ENCODE results near the gene ROBO1. TPM values are rescaled to one million over a fixed set of nuclear protein-coding genes. Genes with fewer than 3 reads are reported as not detected.

ROBO1 gene
- polyA plus RNA-seq, 1 donor (not counting 4 experiments of a cell fraction or from before 2014, with no cell fraction given) = 27.1 TPM

- H3K36me3 ChIP-seq (ENCODE audit: control insufficient read depth in 2 of 2, extremely low read depth in 1 of 2, insufficient read depth in 2 of 2, low read length in 2 of 2) = no peaks in the 10 kb centered on the region
- H3K79me2 ChIP-seq (ENCODE audit: control insufficient read depth, insufficient read depth, low read length) = no peaks in the 10 kb centered on the region
- H4K20me1 ChIP-seq (ENCODE audit: control insufficient read depth, extremely low read depth, insufficient read depth, low read length) = no peaks in the 10 kb centered on the region
- TF ChIP-seq EZH2 (IDR thresholded peaks at IDR 0.05; ENCODE audit: low read length) (no peak), CTCF (optimal IDR thresholded peaks at IDR 0.05 in 1 of 3, IDR thresholded peaks at IDR 0.05 in 1 of 3, conservative IDR thresholded peaks at IDR 0.05 in 1 of 3; ENCODE audit: extremely low read depth in 1 of 3, insufficient read depth in 2 of 3, low read length in 3 of 3) (no peak)
- peaks cover 2% of the 10 kb centered on the region for H3K9me3 ChIP-seq (ENCODE audit: control insufficient read depth, low read depth, low read length)
- no peak overlapping the region for H3K9ac ChIP-seq (ENCODE audit: control insufficient read depth, extremely low read depth, insufficient read depth, low read length)
- H3K4me3 ChIP-seq (ENCODE audit: control insufficient read depth in 2 of 3, extremely low read depth in 1 of 3, insufficient read depth in 2 of 3, low read depth in 1 of 3, low read length in 3 of 3) = no peak overlapping the region
- H3K4me1 ChIP-seq (ENCODE audit: control insufficient read depth, extremely low read depth, insufficient read depth, low read length) = no peaks in the 10 kb centered on the region
- dilution Hi-C loops (cut with MboI; ENCODE audit: extremely low pct_ligation_motif_present, low sequenced_read_pairs) = no loop called here
- no peak overlapping the region for H3K27ac ChIP-seq (ENCODE audit: control insufficient read depth, insufficient read depth, low read length)
- FAIRE-seq = no peak
- H3K4me2 ChIP-seq (ENCODE audit: control insufficient read depth, extremely low read depth, insufficient read depth, low read depth, low read length) = no peak overlapping the region
- no peak overlapping the region for H2AFZ ChIP-seq (ENCODE audit: control insufficient read depth, low read length)
- no peaks in the 10 kb centered on the region for H3K9me1 ChIP-seq (ENCODE audit: control insufficient read depth, extremely low read depth, insufficient read depth, low read length)
- no peaks in the 10 kb centered on the region for H3K27me3 ChIP-seq (ENCODE audit: control insufficient read depth, extremely low read depth, insufficient read depth, low read length)
- DNase-seq (ENCODE audit: low read depth, low spot score) = no peak
These were observed 1205.5 kb downstream of the ROBO1 start for GRCh38 chr3:78562328-78562727.

Small RNAs within 50 kb of the gene (small RNA-seq; reads per million reads assigned to genes)
- gene MIR3923 (ENCODE audit: insufficient read length in 3 of 3, low read depth in 3 of 3, low replicate concordance in 1 of 3) (0 reads per million in 3 experiments), gene RN7SL751P (ENCODE audit: insufficient read length in 3 of 3, low read depth in 3 of 3, low replicate concordance in 1 of 3) (0 to 0.25 (median 0) reads per million in 3 experiments)
